CD4-positive, alpha-beta T cell treated with Interferon gamma for 1 hour (primary cell): ENCODE data around the gene RHBDF2.

Source experiments
- DNase-seq: peaks from one replicate; pipeline ENCODE4 v3.0.0-alpha.2; 2020

Gene RHBDF2

DNA sequence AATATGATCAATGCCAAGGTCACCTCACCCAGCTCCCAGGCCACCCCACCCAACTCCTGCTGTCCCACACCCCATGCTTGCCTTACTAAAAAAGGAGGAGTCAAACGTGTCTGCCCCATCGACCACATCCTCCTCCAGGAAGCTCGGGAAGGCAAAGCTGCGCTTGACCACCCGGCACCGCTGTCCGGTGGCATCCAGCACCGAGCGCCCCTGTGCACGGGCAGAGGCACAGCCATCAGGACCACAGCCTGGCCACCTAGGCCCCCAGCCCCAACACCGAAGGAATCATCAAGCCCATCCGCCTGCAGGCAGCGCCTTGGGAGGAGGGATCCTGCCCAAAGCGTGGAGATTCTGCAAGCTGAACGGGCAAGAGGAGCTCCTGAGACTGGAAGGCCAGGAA, 23.6 kb downstream of the RHBDF2 start:
- no peak for DNase-seq

DNA sequence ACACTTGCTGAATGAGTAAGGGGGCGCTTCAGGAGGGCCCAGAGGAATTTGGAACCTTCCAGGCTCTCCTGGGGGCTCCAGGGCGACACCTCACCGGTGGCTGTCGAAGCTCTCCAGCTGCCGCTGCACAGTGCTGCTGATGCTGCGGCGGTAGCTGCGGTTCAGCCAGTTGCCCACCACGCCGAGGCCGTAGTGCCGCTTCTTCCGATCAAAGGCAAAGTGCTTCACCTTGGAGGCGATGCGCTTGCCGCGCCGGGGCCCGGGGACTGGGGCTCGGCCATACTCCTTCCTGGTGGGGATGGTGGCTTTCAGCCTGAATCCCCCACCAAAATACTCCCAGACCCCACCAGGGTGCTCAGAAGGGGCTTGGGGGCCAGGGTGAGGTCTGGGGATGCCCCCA, 24.5 kb downstream of the RHBDF2 start:
- DNase-seq: no peak

DNA sequence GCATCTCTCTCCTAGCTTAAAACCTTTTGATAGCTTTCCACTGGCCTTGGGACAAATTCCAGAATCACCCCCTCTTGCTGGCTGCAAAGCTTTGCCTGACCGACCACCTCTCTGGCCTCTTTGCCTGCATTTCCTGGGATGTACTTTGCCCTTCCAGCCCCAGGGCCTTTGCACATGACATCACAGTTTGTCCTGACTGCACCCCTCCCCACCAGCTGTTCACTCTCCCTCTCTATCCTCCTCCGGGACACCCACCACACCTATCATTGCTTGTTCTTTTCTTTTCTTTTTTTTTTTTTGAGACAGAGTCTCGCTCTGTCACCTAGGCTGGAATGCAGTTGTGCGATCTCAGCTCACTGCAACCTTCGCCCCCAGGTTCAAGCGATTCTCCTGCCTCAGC, 25.9 kb downstream of the RHBDF2 start:
- DNase-seq: no peak

DNA sequence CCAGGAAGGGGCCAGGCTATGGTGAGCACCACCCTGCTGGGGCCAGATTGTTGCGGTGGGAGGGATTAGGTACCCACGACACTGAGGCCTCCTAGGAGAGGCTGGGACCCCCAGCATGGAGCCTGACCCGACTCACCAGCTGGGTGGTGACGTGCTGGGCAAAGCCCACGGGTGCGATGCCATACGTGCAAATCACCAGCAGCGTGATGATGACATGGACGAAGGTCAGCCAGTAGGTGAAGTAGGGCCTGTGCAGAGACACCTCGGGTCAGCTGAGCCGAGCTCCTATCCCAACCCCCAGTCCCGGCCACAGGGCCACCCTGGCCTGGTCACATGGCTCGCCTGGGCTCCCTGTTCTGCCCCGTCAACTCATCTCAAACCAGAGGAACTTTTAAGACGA, 26.3 kb downstream of the RHBDF2 start:
- DNase-seq: no peak

DNA sequence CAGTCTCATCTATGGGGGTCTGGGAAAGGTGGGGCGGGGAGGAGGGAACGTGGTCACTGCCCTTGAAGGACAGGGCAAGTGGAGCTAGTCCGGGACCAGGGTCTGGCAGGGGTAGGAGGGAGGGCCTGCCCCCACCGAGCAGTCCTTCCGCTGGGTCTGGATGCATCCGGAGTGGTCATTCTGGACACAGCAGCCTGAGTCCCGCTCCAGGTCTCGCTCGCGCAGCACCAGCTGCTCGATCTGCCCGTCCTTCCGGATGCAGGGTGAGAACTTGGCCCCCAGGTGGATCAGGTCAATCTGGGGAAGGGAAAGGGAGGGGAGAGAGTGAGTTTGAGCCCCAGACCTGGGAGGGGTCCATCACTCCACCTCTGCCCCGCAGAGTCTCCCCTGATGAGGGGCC, 27.0 kb downstream of the RHBDF2 start:
- no peak for DNase-seq

DNA sequence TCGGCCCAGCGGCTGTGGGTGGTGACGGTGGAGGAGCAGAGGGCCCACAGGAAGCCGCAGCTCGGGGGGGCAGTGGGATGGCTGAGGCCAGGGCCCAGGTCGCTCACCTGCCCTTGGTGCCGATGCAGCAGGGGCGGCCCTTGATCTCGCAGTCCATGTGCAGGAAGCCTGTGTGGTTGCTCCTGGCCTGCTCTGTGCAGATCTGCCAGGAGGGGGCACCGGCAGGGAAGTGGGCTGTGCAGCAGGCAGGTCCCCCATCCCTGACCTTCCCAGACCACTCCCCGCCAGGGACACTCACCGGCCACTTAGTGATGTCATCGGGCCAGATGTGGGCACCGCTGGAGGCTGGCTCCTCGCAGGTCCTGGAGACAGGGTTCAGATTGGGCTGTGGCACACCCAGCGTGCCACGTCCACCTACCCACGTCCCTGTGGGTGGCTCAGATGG, 27.7 kb downstream of the RHBDF2 start:
- DNase-seq: no peak

DNA sequence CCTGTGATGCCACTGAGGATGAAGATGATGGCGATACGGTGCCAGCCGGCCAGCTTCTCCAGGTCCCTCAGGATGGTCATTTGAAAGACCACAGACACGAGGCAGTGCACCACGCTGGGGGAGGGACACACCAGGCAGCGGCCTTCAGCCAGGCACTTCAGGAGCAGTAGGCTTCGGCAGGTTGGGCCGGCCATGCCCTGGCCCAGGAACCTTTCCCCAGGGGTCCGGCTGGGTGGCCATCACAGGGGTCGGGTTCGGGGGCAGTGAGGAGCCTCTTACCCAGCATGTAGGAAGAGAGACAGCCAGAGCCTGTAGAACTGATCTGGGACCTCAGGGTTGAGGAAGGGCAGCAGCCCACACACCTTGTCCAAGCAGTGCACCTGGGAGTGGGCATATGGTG, 28.5 kb downstream of the RHBDF2 start:
- DNase-seq: no peak

DNA sequence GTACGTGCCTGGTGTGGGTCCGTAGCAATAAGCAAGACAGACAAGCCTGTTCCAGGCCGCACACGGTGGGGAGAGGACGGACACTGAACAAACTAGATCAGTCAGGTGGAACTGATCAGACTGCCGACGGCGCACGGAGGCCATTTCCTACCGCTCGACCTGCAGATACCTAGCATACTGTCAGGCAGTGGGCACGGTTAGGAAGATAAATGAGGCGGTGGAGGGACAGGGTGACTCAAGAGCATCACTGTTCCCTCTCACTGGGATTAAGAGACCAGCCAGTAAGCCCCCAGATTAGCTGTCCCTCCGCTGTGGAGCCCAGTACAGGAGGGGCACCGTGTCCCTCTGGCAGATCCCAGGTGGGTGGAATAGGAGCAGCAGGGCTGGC, 29.0 kb downstream of the RHBDF2 start:
- DNase-seq: no peak

DNA sequence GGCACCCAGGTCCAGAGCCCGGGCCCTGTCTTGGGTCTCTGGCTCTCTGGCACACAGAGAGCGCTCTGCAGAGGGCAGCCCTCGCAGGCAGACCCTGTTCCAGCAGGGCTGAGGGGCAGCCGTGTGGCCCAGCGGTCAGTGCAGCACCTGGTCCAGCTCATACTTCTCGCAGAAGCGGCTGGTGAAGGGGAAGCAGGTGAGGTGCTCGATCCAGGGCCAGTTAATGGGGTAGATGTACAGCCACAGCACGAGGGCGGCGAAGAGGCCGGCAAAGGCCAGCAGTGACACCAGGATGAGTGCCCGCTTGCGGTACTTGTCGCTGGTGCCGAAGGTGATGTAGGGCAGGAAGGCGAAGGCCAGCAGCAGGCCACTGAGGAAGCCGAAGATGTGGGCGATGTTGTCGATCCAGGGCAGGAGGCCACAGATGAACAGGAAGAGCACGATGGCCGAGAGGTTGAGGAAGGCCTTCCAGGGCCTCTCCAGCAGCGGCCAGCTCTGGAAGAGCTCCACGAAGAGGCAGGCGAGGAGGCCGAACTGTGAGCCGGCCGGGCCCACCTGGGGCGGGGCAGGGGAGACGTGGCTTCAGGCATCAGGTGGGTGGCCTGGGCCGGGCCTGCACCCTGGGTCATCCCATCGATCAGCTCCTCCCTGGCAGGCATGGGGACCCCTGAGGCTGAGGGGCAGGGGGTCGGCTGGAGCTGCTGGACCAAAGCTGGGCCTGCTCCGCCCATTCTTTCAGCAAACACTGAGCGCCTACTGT, 29.5 kb downstream of the RHBDF2 start:
- no peak for DNase-seq

DNA sequence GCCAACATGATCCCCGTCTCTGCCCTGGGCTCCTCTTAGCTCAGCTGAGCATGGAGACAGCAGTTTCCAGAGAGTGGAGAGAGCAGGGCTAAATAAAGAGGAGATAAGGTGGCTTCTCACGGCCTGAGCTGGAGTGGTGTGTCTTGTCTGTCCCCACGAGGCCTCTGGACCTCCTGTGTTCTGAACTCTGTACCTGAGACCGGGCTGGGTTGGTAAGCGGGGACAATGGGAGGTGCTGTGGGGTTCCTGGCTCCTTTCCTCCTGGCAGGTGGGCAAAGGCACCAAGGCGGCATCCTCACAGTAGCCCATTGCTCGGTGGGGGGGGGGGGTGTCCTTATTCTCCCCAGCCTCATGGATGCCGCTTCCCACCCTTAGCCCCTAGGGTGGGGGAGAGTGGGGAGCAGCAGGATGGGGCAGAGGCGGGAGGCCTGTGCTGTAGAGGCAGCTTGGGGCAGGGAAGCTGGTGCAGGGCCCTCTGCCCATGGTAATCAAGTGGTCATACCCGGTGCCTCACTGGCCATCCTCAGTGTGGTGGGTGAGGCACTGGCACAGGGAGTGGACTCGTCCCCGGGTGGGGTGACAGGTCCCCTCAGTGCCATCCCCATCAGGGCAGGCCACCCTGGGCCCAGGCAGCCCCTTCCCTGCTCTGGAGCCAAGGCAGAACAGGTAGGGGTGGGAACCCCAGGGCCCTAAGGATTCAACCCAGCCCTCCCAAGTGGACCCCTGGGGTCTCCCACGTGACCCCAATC, 31.1 kb downstream of the RHBDF2 start:
- DNase-seq: no peak

DNA sequence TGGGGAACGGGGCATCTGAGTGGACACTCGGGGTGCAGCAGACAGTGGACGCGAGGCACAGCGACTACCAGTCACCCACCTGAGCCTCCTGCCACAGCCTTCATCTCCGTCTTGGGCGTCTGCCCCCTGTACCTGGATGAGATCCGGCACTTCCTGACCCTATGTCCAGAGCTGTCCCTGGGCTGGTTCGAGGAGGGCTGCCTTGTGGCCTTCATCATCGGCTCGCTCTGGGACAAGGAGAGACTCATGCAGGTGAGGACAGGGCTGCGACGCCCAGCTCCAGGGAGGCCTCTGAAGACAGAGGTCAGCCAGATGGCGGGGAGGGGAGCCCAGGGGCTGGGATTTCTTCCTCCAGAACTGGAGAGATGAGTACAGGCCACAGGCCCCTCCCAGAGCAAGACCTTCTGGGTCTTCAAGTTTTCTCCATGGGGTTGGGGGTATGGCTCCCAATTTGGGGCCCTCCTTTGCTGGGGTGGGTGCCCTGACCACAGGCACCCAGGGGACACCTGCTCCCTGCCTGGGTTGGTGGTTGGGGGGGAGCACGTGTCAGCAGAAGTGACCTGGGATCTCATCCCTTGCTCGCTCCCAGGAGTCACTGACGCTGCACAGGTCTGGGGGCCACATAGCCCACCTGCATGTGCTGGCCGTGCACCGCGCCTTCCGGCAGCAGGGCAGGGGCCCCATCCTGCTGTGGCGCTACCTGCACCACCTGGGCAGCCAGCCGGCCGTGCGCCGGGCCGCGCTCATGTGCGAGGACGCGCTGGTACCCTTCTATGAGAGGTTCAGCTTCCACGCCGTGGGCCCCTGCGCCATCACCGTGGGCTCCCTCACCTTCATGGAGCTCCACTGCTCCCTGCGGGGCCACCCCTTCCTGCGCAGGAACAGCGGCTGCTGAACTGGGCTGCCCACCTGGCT, 31.9 kb downstream of the RHBDF2 start:
- DNase-seq: no peak

DNA sequence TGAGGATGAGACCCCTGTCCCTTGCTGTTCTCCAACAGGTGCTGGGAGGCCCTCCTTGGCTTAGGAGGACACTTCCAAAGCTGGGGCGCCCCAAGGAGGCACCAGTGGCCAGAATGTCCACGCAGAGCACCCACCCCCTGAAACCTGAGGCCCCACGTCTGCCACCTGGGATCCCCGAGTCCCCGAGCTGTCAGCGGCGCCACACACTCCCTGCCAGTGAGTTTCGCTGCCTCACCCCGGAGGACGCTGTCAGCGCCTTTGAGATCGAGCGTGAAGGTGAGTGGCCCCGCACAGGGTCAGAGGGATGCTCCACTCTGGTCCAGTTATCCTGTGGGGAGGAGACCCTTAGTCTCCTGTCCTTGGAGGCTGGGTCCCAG, 32.6 kb downstream of the RHBDF2 start:
- DNase-seq: no peak

DNA sequence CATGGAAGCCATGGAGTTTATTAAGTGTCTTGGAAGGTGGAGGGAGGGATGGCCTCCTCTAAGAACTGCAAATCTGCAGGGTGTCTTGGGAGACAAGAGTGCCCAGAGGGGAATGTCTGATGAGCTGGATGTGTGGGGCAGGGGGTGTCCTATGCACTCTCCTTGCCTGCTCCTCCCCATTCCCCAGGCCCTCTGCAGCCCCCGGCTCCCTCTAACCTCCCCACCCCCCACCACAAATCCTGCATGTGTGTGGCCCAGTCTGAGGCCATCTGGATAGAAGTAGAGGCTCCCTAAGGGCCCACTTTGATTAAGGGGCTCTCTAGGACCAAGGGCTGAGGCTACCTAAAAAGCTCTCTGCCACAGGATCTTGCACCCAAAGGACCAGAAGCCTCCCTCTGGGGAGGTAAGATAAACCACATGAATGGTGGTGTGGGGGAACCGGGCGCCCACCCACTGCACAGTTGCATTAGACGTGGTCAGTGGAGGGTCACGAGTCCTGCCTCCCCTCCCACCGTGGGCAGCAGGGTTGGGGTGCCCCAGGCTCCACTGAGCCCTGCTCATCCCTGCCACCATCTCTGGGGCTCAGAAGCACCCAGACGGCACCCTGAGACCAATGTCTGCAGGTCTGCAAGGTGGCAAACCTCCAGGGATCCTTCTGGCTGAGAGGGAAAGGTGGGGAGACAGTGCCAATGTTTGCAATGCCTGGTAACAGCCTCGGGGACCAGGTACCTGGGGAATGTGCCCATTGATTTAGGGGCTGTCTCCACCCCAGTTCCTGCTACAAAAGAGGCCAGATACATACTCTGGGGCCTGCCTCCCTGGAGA, 33.2 kb downstream of the RHBDF2 start:
- no peak for DNase-seq

DNA sequence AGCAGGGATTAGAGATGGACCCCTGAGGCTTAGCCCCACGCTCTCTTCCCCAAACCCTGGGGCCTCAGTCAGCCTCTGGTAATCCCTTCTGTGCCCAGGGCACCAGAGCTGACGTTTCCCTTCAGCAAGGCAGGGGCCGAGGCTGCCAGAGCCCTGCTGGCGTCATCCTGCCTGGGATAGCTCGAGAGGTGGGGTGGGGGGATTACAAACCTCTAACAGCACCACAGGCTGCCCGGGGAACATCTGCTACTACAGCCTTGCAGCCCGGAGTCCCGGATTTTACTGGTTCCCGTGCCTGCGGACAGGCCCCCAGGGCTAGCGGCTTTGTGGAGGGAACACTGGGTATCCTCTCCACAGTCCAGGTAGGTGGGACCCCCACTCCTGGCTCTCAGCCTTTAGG, 33.9 kb downstream of the RHBDF2 start, which contains the start of gene AANAT:
Gene AANAT (plus strand): TSS at position 238 of the 400 bp plus-strand sequence. CDS start 1,144 bp downstream, outside the sequence.
- DNase-seq: no peak

DNA sequence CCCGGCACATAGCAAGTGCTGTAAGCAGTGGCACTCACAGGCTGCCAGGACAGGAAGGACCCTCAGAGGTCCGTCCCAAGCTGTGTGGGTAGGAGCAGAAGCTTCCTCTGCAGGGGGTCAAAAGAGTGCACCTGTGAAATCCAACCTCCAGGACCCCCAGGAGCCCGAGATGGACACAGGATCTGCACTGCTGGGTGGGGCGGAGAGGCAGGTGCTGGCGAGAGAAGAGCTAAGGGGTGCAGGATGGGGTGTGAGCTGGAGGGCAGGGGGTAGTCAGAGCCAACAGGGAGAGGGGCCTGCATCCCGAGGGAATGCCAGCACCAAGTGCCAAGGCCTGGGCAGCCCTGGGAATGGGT, 34.5 kb downstream of the RHBDF2 start:
- DNase-seq: no peak

DNA sequence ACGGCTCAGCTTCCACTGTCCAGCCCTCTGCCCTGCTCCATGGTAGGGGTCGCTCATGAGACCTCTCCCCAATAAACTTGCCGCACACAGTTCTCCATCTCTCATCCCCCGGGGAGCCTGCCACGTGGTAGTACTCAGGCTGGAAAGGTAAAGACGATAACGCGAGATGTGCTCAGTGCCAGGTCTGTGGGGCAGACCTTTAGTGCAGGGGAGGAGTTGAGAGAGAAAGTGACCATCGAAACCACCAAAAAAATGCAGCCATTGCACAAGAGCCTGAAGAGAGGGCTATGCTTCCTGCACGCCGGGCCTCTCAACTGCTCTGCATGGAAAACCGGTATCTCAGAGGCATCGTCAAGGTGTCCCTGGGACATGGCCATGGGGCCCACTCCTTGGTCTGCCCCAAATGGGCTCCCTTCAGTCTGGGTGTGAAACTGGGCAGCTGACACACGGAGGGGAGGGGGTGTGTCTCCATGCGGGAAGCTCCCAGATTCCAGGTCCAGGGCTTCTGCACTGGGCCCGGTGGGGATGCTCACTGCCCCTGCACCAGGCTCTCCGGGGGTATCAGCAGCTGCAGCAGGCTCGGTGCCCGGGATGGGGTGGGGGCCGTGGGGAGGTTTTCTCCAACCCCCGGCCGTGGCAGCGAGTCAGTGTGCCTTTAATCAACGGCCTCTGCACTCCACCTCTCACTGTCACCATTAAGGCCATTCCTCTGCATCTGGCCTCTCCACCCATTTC, 38.5 kb downstream of the RHBDF2 start:
- no peak for DNase-seq

DNA sequence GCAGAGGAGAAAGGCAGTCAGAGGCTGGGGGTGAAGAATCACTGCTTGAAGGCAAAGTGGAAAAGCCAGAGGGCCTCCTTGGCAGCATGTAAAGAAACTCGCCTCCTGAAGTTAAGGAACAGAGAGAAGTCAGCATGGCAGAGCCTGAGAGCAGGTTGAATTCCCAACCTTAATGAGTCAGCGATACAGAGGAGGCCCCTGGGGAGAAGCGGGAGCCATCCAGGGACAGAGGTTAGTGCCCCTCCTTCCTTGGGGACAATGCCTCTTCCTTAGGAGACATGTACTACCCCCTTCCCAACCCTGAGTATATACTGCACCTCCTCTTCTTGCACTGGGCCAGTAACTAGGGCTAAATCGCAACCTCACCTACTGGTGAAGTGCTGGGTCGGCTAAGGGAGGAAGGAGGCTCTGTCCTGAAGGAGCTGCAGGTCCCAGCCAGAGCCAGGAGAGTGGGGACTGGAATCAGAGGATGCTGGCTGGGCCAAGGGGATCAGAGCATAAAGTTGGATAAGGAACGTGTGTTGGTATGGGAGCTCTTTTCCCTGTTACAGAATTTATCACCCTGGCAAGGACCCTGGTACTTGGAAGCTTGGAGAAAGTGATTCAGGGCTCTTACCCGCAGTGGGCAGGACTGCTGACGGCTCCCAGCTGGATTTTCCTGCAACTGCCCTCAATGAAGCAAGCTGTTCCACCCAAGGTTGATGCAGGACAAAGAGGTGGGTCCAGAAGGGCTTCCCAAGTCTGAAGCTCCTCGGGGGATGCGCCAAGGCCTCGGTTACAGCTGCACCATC, 39.3 kb downstream of the RHBDF2 start:
- no peak for DNase-seq

DNA sequence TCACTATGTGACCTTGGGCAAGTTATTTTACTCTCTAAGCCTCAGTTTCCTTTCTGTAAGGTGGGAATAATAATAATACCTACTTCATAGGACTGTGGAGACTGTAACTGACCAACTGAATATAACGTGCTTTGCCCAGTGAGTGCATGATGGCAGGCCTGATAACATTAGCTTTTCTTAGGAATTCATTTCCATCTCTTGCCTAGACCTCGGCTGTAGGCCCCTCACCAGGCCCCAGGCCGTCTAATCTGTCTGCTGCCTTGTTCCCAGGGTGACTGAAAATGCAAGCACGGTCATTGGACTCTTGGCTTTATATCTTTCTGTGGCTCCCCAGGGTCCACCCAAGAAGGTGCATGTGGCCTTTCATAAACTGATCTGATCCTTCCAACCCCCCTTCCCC, 41.5 kb downstream of the RHBDF2 start:
- DNase-seq: no peak

DNA sequence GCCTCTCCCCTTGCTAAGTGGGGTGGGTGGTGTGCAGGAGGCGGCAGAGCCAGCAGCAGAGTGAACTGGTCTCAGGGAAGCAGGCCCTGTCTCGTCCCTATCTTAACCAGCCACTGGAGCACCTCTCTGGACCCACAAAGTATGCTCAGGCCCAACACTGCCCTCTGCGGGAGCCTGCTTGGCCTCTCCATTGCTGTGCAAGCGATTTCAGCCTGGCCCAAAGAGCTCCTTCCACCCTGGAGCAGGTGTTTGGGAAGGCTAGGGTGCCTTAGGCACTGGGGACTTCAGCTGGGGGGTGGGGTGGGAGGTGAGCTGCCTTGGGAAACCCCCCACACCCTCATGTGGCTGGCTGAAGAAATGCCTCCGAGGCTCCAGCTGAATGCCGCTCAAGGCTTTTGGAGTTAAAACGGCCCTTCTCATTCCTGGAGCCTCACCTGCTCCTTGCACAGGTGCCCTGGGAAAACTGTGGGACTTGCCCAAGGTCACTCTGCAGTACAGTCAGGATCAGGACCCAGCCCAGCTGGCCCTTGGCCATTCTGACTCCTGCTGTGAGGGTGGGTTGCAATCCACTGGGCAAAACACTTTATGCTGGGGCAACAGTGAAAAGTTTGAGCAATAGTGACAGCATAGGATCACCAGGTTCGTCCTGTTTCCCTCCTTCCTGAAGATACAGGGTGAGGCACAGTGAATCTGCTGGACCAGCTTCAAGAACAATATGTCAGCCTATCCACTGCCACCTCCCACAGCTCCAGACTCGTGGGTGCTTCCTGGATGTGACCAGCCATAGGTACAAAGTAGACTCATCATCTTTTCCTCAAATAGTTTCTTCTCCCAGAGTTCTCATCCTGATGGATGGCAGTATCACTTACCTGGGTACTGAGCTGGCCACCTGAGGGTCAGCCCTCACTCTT, 42.4 kb downstream of the RHBDF2 start:
- peak; percentile 31 for DNase-seq

DNA sequence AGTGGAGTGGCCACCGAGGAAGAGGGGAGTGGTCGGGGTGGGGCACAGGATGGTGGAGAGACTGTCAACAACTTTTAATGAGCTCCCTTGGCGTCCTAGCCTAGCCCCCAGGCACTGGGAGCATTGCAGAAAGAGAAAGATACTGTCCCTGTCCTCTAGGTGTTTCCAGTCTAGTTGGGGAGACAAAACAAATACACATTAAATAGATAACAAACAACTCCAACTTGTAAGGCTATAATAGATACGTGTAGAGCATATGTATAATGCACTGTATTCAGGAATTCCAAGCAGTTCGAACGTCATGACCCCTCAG, 47.8 kb downstream of the RHBDF2 start:
- no peak for DNase-seq
